HepG2 (cell line): ENCODE measurements around the gene IWS1. TPM values are rescaled to one million over a fixed set of nuclear protein-coding genes. Genes with fewer than 3 reads are reported as not detected.

Source experiments
- BCL6 ChIP-seq: IDR thresholded peaks from 2 replicates; pipeline ENCODE4 v1.6.1; 2016; ENCODE audit warnings: missing genetic modification reagents, missing compliant biosample characterization
- BORCS8-MEF2B ChIP-seq: sonication (generic); formaldehyde crosslinking; IDR thresholded peaks from 2 replicates; pipeline ENCODE4 v1.8.0; 2022; ENCODE audit warnings: mild to moderate bottlenecking, missing genetic modification reagents
- HES4 ChIP-seq: sonication (generic); formaldehyde crosslinking; IDR thresholded peaks from 2 replicates; pipeline ENCODE4 v1.9.0; 2021; ENCODE audit warnings: mild to moderate bottlenecking, missing genetic modification reagents, borderline replicate concordance
- HNRNPL ChIP-seq: fragments of 200-400 bp; formaldehyde crosslinking; IDR thresholded peaks from 2 replicates; pipeline ENCODE4 v1.6.1; 2017; ENCODE audit warnings: mild to moderate bottlenecking, low read depth, low read length
- HOXA3 ChIP-seq: sonication (generic); formaldehyde crosslinking; IDR thresholded peaks from 2 replicates; pipeline ENCODE4 v1.5.0; 2020; ENCODE audit warnings: missing genetic modification reagents
- KDM1A ChIP-seq: IDR thresholded peaks from 2 replicates; pipeline ENCODE4 v1.6.1; 2016; ENCODE audit warnings: missing compliant biosample characterization
- KLF11 ChIP-seq: IDR thresholded peaks from 2 replicates; pipeline ENCODE4 v1.6.1; 2016; ENCODE audit warnings: missing compliant biosample characterization
- PCBP2 ChIP-seq: fragments of 200-400 bp; formaldehyde crosslinking; optimal IDR thresholded peaks from 2 replicates; pipeline ENCODE3; 2018; ENCODE audit warnings: low read length, low read depth; ENCODE audit not compliant: poor library complexity, severe bottlenecking
- RAD51 ChIP-seq: fragments of 450-650 bp; IDR thresholded peaks from 2 replicates; pipeline ENCODE4 v1.6.1; 2016; ENCODE audit warnings: borderline replicate concordance
- RBFOX2 ChIP-seq: fragments of 200-400 bp; formaldehyde crosslinking; IDR thresholded peaks from 2 replicates; pipeline ENCODE4 v1.6.1; 2017; ENCODE audit warnings: low read depth, mild to moderate bottlenecking, low read length
- RFXANK ChIP-seq: IDR thresholded peaks from 2 replicates; pipeline ENCODE4 v1.6.1; 2016
- RXRB ChIP-seq: IDR thresholded peaks from 2 replicates; pipeline ENCODE4 v1.6.1; 2016; ENCODE audit warnings: borderline replicate concordance, missing genetic modification reagents, missing compliant biosample characterization
- TFE3 ChIP-seq: IDR thresholded peaks from 2 replicates; pipeline ENCODE4 v1.6.1; 2016
- THAP8 ChIP-seq: sonication (generic); formaldehyde crosslinking; IDR thresholded peaks from 2 replicates; pipeline ENCODE4 v1.5.1; 2020; ENCODE audit warnings: missing genetic modification reagents, mild to moderate bottlenecking, borderline replicate concordance
- ZBTB10 ChIP-seq: sonication (generic); formaldehyde crosslinking; IDR thresholded peaks from 2 replicates; pipeline ENCODE4 v1.4.0; 2020; ENCODE audit warnings: missing genetic modification reagents, borderline replicate concordance
- ZBTB25 ChIP-seq: IDR thresholded peaks from 2 replicates; pipeline ENCODE4 v1.6.1; 2018; ENCODE audit warnings: missing genetic modification reagents
- ZBTB44 ChIP-seq: sonication (generic); formaldehyde crosslinking; IDR thresholded peaks from 2 replicates; pipeline ENCODE4 v1.4.0; 2020; ENCODE audit warnings: missing genetic modification reagents
- ZNF230 ChIP-seq: sonication (generic); formaldehyde crosslinking; IDR thresholded peaks from 2 replicates; pipeline ENCODE4 v1.4.0; 2020; ENCODE audit warnings: mild to moderate bottlenecking, missing genetic modification reagents
- ZSCAN25 ChIP-seq: sonication (generic); formaldehyde crosslinking; IDR thresholded peaks from 2 replicates; pipeline ENCODE4 v1.8.0; 2022; ENCODE audit warnings: mild to moderate bottlenecking, missing genetic modification reagents
- polyA plus RNA-seq, 8 experiments: library from polyadenylated mRNA; depleted of rRNA in 3 of 8; stranded (reverse) in 7 of 8; unstranded in 1 of 8; fragments of >200 nt; fragmentation: Illumina TruSeq in 4 of 8; extraction: Trizol in 4 of 8; gene quantifications; 2 replicates each; pipeline versions ENCODE4 v1.2.1 to v1.2.3, GENCODE V29; 2011 to 2016; ENCODE audit warnings: low read depth in 4 of 8, missing spikeins in 1 of 8, mixed read lengths in 1 of 8; ENCODE audit not compliant: insufficient read depth in 1 of 8
- total RNA-seq, 5 experiments: library from RNA; depleted of rRNA; stranded (reverse); fragments of >200 nt; fragmentation: Illumina TruSeq; extraction: Trizol; gene quantifications; 2 replicates each; pipeline ENCODE4 v1.2.3, GENCODE V29; 2016; ENCODE audit warnings: low read depth in 1 of 5
- TF ChIP-seq, protein P1 (sequence below): sonication (generic); formaldehyde crosslinking; conservative IDR thresholded peaks from 2 replicates; pipeline ENCODE4 v1.8.0; 2022; ENCODE audit warnings: missing genetic modification reagents

IWS1 gene
- total and polyA plus RNA-seq, 2 of the 13 experiments (the other 11 are each of a cell fraction or from before 2014, with no cell fraction given): 28.9 to 62.3 TPM

- TF ChIP-seq TFE3 (CRISPR knock-in tag) (peak; percentile 19; the same call in 1 of the 2 replicates), THAP8 (CRISPR knock-in tag) (peak; percentile 55; the same call in 1 of the 2 replicates), PCBP2 (no peak), ZBTB44 (CRISPR knock-in tag) (peak; percentile 39; the same call in 1 of the 2 replicates), RFXANK (peak; percentile 77; the same call in 1 of the 2 replicates), RAD51 (no peak), ZBTB10 (CRISPR knock-in tag) (no peak), HNRNPL (peak; percentile 82), HES4 (CRISPR knock-in tag) (peak; percentile 88; the same call in 1 of the 2 replicates), BORCS8-MEF2B (CRISPR knock-in tag) (peak; percentile 47; the same call in 1 of the 2 replicates), ZSCAN25 (CRISPR knock-in tag) (peak; percentile 42; the same call in 1 of the 2 replicates), ZBTB25 (peak; percentile 13; the same call in 1 of the 2 replicates), RXRB (CRISPR knock-in tag) (peak; percentile 24), ZNF230 (CRISPR knock-in tag) (peak; percentile 63), HOXA3 (peak; percentile 99), RBFOX2 (peak; percentile 98), BCL6 (CRISPR knock-in tag) (peak; percentile 61), KLF11 (no peak), KDM1A (no peak)
- TF ChIP-seq, protein P1, sequence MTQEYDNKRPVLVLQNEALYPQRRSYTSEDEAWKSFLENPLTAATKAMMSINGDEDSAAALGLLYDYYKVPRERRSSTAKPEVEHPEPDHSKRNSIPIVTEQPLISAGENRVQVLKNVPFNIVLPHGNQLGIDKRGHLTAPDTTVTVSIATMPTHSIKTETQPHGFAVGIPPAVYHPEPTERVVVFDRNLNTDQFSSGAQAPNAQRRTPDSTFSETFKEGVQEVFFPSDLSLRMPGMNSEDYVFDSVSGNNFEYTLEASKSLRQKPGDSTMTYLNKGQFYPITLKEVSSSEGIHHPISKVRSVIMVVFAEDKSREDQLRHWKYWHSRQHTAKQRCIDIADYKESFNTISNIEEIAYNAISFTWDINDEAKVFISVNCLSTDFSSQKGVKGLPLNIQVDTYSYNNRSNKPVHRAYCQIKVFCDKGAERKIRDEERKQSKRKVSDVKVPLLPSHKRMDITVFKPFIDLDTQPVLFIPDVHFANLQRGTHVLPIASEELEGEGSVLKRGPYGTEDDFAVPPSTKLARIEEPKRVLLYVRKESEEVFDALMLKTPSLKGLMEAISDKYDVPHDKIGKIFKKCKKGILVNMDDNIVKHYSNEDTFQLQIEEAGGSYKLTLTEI (CRISPR knock-in tag): no peak
These were observed at the start of gene IWS1 (continued) for GRCh38 chr2:127526132-127527000.
